HG03460 (cell line): Measurements from ENCODE around the gene TPCN1.

ENCODE experiments used
- ATAC-seq: cut with Tn5 transposase; IDR thresholded peaks from one replicate; pipeline ENCODE4 v1.9.1; 2021; ENCODE audit not compliant: unreplicated experiment

Gene TPCN1

GRCh38 chr12:113257564-113257963 is 36.3 kb downstream of the TPCN1 start:
- no peak for ATAC-seq

- no peak for ATAC-seq
Measured at GRCh38 chr12:113260127-113260526, 38.9 kb downstream of the TPCN1 start.

- no peak for ATAC-seq
Measured at GRCh38 chr12:113260636-113261300, 39.5 kb downstream of the TPCN1 start.

- ATAC-seq: no peak
Measured at GRCh38 chr12:113261847-113262470, 40.7 kb downstream of the TPCN1 start.

- no peak for ATAC-seq
Measured at GRCh38 chr12:113262710-113263109, 41.4 kb downstream of the TPCN1 start.

GRCh38 chr12:113263431-113263963 is 42.2 kb downstream of the TPCN1 start:
- no peak for ATAC-seq

GRCh38 chr12:113266106-113266895 is 45.0 kb downstream of the TPCN1 start:
- ATAC-seq: no peak

GRCh38 chr12:113267621-113268020 is 46.4 kb downstream of the TPCN1 start:
- no peak for ATAC-seq

- ATAC-seq: no peak
Measured at GRCh38 chr12:113268136-113268535, 46.9 kb downstream of the TPCN1 start.

GRCh38 chr12:113268621-113269020 is 47.4 kb downstream of the TPCN1 start:
- no peak for ATAC-seq

GRCh38 chr12:113269257-113269943 is 48.1 kb downstream of the TPCN1 start:
- no peak for ATAC-seq

- no peak for ATAC-seq
Measured at GRCh38 chr12:113270709-113271009, 49.4 kb downstream of the TPCN1 start.

- ATAC-seq: no peak
Measured at GRCh38 chr12:113271466-113271852, 50.2 kb downstream of the TPCN1 start.

- ATAC-seq: no peak
Measured at GRCh38 chr12:113271853-113272561, 50.7 kb downstream of the TPCN1 start.

- ATAC-seq: no peak
Measured at GRCh38 chr12:113273053-113273725, 51.9 kb downstream of the TPCN1 start.

- ATAC-seq: no peak
Measured at GRCh38 chr12:113274848-113275247, 53.6 kb downstream of the TPCN1 start.

- no peak for ATAC-seq
Measured at GRCh38 chr12:113276306-113276705, 55.0 kb downstream of the TPCN1 start.

GRCh38 chr12:113276946-113277500 is 55.8 kb downstream of the TPCN1 start:
- ATAC-seq: no peak

GRCh38 chr12:113277511-113277910 is 56.2 kb downstream of the TPCN1 start:
- no peak for ATAC-seq

GRCh38 chr12:113278141-113278540 is 56.9 kb downstream of the TPCN1 start:
- ATAC-seq: no peak
